OCI-LY7 (cell line): ENCODE measurements around the gene MOB3B. TPM values are rescaled to one million over a fixed set of nuclear protein-coding genes. Genes with fewer than 3 reads are reported as not detected.

Experiments
- BruUV-seq: library from RNA; stranded (reverse); fragments of 400-500 nt; replicated peaks from 2 replicates; lab custom pipeline; 2021; lab: Mats Ljungman, UMichigan
- CTCF ChIA-PET: fragments of 300-600 bp; sonication (Branson Sonifier 250); formaldehyde crosslinking; loops from one replicate; lab custom pipeline; 2022; ENCODE audit warnings: antibody characterized with exemption; ENCODE audit not compliant: unreplicated experiment; lab: Charles Lee
- POLR2A ChIA-PET: fragments of 300-600 bp; sonication (Branson Sonifier 250); formaldehyde crosslinking; loops from one replicate; lab custom pipeline; 2022; ENCODE audit warnings: antibody characterized with exemption; lab: Charles Lee
- DNase-seq: peaks from one replicate; pipeline ENCODE4 v3.0.0-alpha.2; 2015; ENCODE audit warnings: low spot score
- H2AFZ ChIP-seq: fragments of 200-600 bp; sonication (generic), shearing (Covaris generic); 2 replicates; pipeline ENCODE4 v1.6.1; 2014; ENCODE audit warnings: mild to moderate bottlenecking, antibody characterized with exemption, low read length, moderate library complexity
- H3K27ac ChIP-seq: fragments of 200-600 bp; sonication (generic); 2 replicates; pipeline ENCODE4 v1.5.1; 2014; ENCODE audit warnings: mixed run types, low read depth, mild to moderate bottlenecking, moderate library complexity, low read length, inconsistent platforms; ENCODE audit not compliant: poor library complexity, severe bottlenecking
- H3K36me3 ChIP-seq: fragments of 200-600 bp; sonication (generic); 2 replicates; pipeline ENCODE4 v1.6.1; 2014; ENCODE audit warnings: mild to moderate bottlenecking, antibody characterized with exemption, low read length, moderate library complexity, mixed read lengths; ENCODE audit not compliant: insufficient read depth
- H3K4me1 ChIP-seq: fragments of 200-600 bp; sonication (generic); 2 replicates; pipeline ENCODE4 v1.5.1; 2014; ENCODE audit warnings: mild to moderate bottlenecking, low read length; ENCODE audit not compliant: insufficient read depth, poor library complexity, severe bottlenecking
- H3K4me2 ChIP-seq: fragments of 200-600 bp; sonication (generic); 2 replicates; pipeline ENCODE4 v1.6.1; 2014; ENCODE audit warnings: mild to moderate bottlenecking, low read length
- H3K4me3 ChIP-seq: fragments of 200-600 bp; sonication (generic); 2 replicates; pipeline ENCODE4 v1.5.1; 2014; ENCODE audit warnings: mild to moderate bottlenecking, low read depth, low read length; ENCODE audit not compliant: poor library complexity, severe bottlenecking
- H3K79me2 ChIP-seq: fragments of 200-600 bp; sonication (generic); 2 replicates; pipeline ENCODE4 v1.6.1; 2016; ENCODE audit warnings: low read depth, mild to moderate bottlenecking, low read length, moderate library complexity, mixed read lengths; ENCODE audit not compliant: insufficient read depth
- H3K9me2 ChIP-seq: fragments of 200-600 bp; sonication (generic); 2 replicates; pipeline ENCODE4 v1.6.1; 2016; ENCODE audit warnings: mild to moderate bottlenecking, low read length, mixed read lengths; ENCODE audit not compliant: insufficient read depth
- H3K9me3 ChIP-seq: fragments of 200-600 bp; sonication (generic); 2 replicates; pipeline ENCODE4 v1.6.1; 2014; ENCODE audit warnings: mild to moderate bottlenecking, mixed run types, low read length, mixed read lengths
- H4K20me1 ChIP-seq: fragments of 200-600 bp; sonication (generic); 2 replicates; pipeline ENCODE4 v1.6.1; 2014; ENCODE audit warnings: mild to moderate bottlenecking, antibody characterized with exemption, low read length, moderate library complexity, mixed read lengths; ENCODE audit not compliant: insufficient read depth
- EZH2phosphoT487 ChIP-seq: fragments of 200-600 bp; sonication (generic); IDR thresholded peaks from 2 replicates; pipeline ENCODE4 v1.6.1; 2018; ENCODE audit warnings: low read depth, borderline replicate concordance, mild to moderate bottlenecking, mixed run types, antibody characterized with exemption, low read length, moderate library complexity, mixed read lengths
- intact Hi-C: fragments of 100-400 bp; cut with micrococcal nuclease; formaldehyde crosslinking; loops from one replicate; pipeline ENCODE4 v1.10.0; 2022; ENCODE audit not compliant: unreplicated experiment
- total RNA-seq, 2 experiments: library from RNA; depleted of rRNA in 1 of 2; stranded (reverse); fragments of >200 nt in 1 of 2; shearing (Covaris generic) in 1 of 2; gene quantifications; 2 replicates each; pipeline ENCODE4 v1.2.3, GENCODE V29; 2014 to 2022
- TF ChIP-seq, protein P1 (sequence below): fragments of 200-600 bp; sonication (generic); conservative IDR thresholded peaks from 2 replicates; pipeline ENCODE4 v1.5.1; 2014; ENCODE audit warnings: mild to moderate bottlenecking, antibody characterized with exemption, low read length, moderate library complexity, mixed read lengths

MOB3B gene
- total RNA-seq, 2 experiments from 2014 or later: 0.04 TPM; not detected in 1

DNA sequence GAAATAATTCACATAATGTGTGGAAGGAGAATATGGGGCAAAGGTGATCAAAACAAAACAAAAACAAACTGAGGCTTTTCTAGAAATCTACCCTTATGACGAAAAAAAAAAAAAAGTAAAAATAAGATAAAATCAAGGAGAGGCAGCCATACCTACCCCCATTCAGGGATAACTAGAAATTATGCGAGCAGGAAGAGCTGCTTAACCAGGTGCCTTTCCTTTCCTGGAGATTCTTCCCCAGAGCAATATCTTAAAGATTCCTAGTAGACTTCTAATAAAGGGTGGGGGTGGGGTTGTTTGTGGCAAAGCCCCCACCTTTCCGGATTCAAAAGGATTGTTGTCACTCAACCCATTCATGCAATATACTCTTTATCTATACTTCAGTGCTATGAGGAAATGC lies 117.5 kb downstream of the MOB3B start:
- H3K79me2 ChIP-seq: no peaks in the 10 kb centered on the region
- H3K4me2 ChIP-seq: no peak overlapping the region
- H3K9me2 ChIP-seq: no peaks in the 10 kb centered on the region
- H3K27ac ChIP-seq: no peak overlapping the region
- no peaks in the 10 kb centered on the region for H3K4me1 ChIP-seq
- intact Hi-C loops: no loop called here
- H3K9me3 ChIP-seq: no peaks in the 10 kb centered on the region
- H3K4me3 ChIP-seq: no peak overlapping the region
- ChIA-PET POLR2A (interaction anchor here (0.7 to 1.1 kb wide), 2 partner anchors 38 to 881 kb away, joined by 6 read pairs; no protein-coding TSS in a partner anchor), CTCF (no interaction called here)
- no peak overlapping the region for H2AFZ ChIP-seq
- no peak for TF ChIP-seq EZH2phosphoT487
- TF ChIP-seq, protein P1, sequence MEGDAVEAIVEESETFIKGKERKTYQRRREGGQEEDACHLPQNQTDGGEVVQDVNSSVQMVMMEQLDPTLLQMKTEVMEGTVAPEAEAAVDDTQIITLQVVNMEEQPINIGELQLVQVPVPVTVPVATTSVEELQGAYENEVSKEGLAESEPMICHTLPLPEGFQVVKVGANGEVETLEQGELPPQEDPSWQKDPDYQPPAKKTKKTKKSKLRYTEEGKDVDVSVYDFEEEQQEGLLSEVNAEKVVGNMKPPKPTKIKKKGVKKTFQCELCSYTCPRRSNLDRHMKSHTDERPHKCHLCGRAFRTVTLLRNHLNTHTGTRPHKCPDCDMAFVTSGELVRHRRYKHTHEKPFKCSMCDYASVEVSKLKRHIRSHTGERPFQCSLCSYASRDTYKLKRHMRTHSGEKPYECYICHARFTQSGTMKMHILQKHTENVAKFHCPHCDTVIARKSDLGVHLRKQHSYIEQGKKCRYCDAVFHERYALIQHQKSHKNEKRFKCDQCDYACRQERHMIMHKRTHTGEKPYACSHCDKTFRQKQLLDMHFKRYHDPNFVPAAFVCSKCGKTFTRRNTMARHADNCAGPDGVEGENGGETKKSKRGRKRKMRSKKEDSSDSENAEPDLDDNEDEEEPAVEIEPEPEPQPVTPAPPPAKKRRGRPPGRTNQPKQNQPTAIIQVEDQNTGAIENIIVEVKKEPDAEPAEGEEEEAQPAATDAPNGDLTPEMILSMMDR: no peak
- H3K36me3 ChIP-seq: no peaks in the 10 kb centered on the region
- BruUV-seq: no TSS peak
- DNase-seq: no peak
- no peaks in the 10 kb centered on the region for H4K20me1 ChIP-seq

DNA sequence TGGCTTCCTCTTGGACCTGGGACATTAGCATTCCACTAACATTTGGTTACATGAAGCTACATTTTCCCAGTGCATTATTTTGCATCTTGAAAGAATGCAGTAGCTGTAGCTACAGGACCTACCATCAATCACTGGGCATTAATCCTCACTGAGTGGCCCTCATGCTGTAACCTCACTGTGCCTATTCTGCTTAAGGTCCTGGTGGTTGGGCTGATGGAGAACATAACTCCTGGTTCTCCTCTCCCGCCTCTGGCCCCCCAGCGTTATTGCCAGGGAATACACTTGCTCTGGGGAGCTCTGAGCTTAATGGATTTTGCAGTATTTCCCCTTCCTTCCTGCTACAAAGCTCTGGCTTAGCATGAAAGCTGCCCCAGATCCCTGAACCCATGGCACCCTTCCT lies 121.1 kb downstream of the MOB3B start:
- intact Hi-C loops: no loop called here
- Histone ChIP-seq H3K27ac (no peak overlapping the region), H3K79me2 (no peaks in the 10 kb centered on the region), H3K4me3 (no peak overlapping the region), H4K20me1 (no peaks in the 10 kb centered on the region), H2AFZ (no peak overlapping the region), H3K4me2 (no peak overlapping the region), H3K9me2 (no peaks in the 10 kb centered on the region), H3K9me3 (no peaks in the 10 kb centered on the region), H3K4me1 (no peaks in the 10 kb centered on the region), H3K36me3 (no peaks in the 10 kb centered on the region)
- no peak for TF ChIP-seq EZH2phosphoT487
- TF ChIP-seq, protein P1: no peak
- CTCF ChIA-PET: no interaction called here
- no TSS peak for BruUV-seq
- POLR2A ChIA-PET: interaction anchor here (1.1 kb wide), 1 partner anchor 27 kb away, joined by 3 read pairs; no protein-coding TSS in a partner anchor
- DNase-seq: no peak

DNA sequence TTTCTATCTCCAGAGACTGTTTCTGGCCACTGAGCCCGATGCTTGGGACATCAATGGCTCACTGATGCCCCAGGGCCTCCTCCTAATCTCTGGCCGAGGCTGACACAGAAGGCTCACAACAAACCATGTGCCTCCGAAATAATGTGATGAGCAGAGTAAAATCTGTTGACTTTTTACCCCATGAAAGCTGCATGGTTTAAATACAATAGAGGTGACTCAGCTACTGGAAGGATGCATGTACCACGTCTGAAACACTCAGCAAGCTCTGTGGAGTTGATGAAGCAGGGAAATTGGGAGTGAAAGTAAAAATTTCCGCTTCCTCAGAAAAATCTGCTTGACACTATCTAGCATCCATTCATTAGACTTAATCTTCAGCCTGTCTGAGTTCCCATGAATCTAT lies 121.6 kb downstream of the MOB3B start:
- H3K27ac ChIP-seq: no peak overlapping the region
- H3K4me3 ChIP-seq: no peak overlapping the region
- DNase-seq: no peak
- POLR2A ChIA-PET: interaction anchor here (1.1 kb wide), 1 partner anchor 28 kb away, joined by 3 read pairs; no protein-coding TSS in a partner anchor
- H2AFZ ChIP-seq: no peak overlapping the region
- BruUV-seq: no TSS peak
- no peaks in the 10 kb centered on the region for H3K9me3 ChIP-seq
- no peaks in the 10 kb centered on the region for H3K9me2 ChIP-seq
- H4K20me1 ChIP-seq: no peaks in the 10 kb centered on the region
- CTCF ChIA-PET: no interaction called here
- intact Hi-C loops: no loop called here
- no peaks in the 10 kb centered on the region for H3K36me3 ChIP-seq
- H3K4me1 ChIP-seq: no peaks in the 10 kb centered on the region
- H3K79me2 ChIP-seq: no peaks in the 10 kb centered on the region
- TF ChIP-seq, protein P1: no peak
- TF ChIP-seq EZH2phosphoT487: no peak
- H3K4me2 ChIP-seq: no peak overlapping the region
